Measurements from ENCODE around the gene IGSF11. TPM values are rescaled to one million over a fixed set of nuclear protein-coding genes. Genes with fewer than 3 reads are reported as not detected.

Gene IGSF11
- total RNA-seq, 2 donors from 2014 or later = 0.27 to 0.50 TPM

Other genes starting within 250 kb of the IGSF11 start
- gene TEX55, start 111.3 kb upstream of the IGSF11 start, total RNA-seq = not detected
- gene UPK1B, start 138.8 kb upstream of the IGSF11 start, total RNA-seq = not detected
- 10 to 100 TPM; 58.1 to 60.4 TPM for gene B4GALT4, start 206.0 kb upstream of the IGSF11 start, total RNA-seq